HG03575 (cell line): Measurements from ENCODE around the gene CSRP3.

Source experiments
- ATAC-seq: cut with Tn5 transposase; IDR thresholded peaks from one replicate; pipeline ENCODE4 v1.9.1; 2021; ENCODE audit not compliant: unreplicated experiment, insufficient number of reproducible peaks, low FRiP score; ENCODE audit errors: extremely low read depth

Gene CSRP3

DNA sequence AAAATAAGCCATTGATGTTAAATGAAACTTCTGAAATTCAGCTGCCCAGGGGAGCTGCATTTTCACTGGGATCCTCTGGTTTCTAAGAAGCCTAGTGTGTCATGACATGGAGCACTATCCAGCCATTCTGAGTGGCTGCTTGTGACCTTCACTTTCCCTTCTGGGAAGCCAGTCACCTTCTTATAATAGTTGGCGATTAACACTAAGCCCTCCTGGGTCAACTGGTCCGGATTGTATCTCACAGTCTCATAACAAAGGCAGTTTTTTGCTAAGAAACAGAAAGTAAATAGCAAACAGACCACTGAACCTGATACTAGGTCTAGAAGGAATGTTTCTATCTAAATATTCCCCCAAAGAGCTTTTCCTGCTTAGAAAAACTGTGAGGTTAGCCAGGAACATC, 7.9 kb downstream of the CSRP3 start:
- ATAC-seq: no peak

DNA sequence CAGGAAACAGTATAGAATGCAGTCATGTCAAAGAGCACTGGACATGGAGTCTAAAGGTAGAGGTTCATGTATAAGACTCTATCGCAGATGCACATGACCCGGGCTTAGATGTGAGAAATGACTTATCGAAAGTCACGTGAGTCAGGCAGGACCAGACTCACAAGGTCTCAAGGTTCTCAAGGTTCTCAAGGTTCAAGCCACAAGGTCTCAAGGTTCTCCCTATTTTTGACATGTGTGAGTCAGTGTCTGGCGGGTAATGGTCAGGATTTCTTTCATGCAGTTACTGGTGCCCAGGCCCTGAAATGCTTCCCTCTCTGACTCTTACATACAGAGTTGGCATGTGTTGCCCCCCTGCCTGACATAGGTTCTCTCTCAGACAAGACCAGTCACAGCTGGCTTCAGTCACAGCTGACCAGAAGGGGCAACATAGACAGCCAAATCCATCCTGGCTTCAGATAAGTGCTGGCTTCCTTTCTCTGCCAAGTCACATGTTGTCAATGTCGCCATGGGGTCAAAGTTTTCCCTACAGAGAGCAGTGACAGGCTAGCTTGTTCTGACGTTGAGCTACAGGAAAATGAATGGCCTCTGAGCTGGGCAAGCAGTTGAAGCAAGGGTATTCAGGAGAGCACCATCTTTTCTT, 10.1 kb downstream of the CSRP3 start:
- ATAC-seq: no peak

GRCh38 chr11:19187833-19188258, 13.9 kb downstream of the CSRP3 start:
- no peak for ATAC-seq

DNA sequence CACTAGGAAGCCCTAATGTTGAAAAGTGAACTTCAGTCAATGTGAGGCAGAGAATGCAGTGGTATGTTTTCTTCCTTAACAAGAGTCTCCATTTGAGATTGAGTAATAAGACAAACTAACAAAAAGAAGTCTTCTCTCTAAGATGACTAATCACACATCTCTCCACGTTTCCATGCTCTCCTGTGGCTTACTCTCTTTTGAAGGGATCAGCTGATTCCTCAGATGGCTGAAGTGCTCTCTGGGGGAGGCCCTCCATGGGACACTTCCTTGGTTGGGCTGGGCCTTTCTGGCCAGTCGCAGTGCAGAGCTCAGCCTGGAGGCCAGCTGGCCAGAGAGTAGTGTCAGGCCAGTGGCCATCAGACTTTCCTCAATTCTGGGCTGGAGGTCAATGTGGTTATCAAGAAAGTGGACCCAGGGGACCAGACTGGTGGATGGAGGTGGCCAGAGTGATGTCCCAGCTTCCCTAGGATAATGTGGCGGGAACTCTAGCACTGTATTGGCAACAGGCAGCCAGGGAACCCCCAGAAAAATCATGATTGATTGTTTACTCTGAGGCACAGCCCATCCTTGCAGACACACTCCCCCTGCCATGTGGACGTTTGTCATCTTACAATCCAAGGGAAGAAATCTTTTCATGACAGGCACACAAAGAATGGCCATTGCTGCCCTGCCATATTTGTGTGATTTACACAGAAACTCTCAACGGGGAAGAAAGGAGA, 14.5 kb downstream of the CSRP3 start:
- no peak for ATAC-seq

DNA sequence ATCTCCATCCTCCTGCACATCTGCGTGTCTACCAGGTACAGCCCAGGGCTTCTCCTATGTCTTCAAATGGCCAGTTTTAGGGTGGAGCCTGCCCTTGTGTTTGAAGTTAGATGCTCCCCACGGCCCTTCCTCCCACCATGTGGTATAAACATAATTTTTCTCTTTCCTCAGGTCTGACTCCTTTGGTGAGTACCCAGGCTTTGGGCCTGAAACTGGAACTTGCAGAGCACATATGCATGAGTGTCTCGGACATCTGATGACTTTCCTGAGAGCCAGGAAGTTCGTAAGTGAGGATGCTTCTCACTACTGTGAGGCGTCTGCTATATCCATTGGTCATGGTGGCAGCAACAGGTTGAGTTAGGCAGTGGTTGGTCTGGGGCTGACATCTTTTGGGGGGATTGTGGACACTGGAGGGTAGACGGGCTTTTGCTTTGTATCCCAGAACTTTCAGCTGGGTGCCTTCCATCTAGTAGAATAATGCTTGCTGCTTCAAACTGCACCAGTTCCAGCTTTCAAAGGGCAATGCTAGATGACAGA, 16.2 kb downstream of the CSRP3 start:
- ATAC-seq: no peak

- no peak for ATAC-seq
These were observed 16.7 kb downstream of the CSRP3 start for GRCh38 chr11:19185036-19185435.

DNA sequence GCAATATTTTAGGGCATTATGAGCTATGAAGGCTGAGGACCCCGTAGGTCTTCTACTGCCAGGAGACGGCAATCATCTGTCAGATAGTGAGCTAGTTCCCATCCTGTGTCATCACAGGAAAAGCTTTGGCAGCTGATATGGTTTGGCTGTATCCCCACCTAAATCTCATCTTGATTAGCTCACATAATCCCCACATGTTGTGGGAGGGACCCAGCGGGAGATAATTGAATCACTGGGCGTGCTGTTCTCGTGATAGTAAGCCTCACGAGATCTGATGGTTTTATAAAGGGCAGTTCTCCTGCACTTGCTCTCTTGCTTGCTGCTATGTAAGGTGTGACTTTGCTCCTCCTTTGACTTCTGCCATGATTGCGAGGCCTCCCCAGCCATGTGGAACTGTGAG, 18.1 kb downstream of the CSRP3 start:
- ATAC-seq: no peak

DNA sequence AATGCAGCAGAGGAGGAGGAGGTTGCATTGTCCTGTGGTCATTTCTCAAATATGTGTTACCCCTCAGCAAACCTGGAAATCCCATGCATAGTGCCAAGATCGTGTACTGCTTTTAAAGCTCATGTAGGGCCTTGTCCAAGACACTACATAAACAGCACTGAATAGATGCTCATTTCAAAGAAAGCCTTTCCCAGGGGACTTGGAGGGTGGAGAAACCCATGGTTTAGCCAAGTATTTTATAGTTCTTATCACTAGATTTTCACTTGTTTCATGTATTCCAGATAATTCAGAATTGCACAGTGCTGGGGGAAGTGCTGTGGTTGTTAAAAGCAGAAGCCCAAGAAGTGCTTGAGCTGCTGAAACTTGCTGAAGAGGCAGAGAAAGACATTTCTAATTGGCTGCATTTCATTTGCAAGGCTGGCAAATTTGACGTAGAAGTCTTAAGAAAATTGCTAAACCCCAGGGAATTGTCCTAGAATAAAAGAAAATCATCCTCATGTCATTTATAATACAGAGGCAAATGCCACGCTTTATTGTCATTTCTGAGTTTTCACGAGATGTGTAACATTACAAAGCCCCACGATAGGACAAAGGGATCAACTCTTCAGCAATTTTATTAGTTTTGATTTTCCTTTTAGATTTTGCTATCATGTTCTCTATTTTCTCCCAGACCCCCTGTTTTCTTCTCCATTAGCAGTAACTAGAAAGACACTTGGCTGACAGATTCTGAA, 20.1 kb downstream of the CSRP3 start:
- no peak for ATAC-seq

DNA sequence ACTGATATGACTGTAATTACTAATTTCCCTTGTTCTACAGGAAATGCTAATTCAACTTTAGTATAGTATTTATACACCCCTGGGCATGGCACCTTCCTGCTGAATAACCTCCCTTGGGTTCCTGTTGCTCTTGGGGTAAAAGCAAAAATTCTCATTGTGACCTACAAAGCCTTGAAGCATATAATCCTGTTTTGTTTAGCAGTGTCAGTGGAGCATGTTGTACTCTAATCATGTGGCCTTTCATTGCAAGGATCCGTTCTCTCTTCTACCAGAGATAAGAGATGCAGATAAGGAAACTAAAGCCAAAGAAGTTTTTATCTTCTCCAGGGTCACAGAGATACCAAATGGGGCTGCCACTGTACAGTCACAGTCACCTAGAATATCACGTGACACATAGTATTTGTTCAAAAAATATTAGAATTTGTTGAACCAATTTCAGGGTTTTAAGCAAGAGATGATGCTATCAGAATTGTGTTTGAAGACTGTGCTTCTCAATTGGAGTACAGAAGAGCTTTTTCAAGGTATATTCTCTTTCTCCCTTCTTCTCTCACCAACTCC, 25.1 kb downstream of the CSRP3 start:
- ATAC-seq: no peak

DNA sequence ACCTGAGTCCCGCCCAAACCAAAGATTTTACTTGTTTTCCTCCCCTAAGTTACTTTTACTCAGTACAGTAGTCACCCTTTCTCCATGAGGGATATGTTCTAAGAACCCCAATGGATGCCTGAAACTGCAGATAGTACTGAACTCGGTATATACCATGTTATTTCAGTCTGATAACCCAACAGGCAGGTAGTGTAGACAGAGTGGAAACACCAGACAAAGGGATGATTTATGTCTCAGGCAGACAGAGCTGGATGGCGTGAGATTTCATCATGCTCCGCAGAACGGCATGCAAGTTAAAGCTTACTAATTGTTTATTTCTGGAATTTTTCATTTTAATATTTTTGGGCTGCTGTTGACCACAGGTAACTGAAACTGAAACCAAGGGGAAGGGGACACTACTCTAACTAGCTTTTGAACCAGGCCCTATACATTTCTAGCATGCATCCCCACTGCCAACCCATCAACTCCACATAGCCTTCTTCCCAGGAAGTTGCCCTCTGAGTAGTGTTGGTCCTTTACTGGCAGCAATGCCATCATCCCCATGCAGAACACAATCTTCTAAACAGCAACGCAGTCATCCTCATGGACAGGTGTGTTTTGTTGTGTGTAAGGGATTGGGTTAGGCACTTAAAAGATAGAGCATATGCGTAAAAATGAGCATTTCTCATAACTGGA, 27.7 kb downstream of the CSRP3 start:
- no peak for ATAC-seq

DNA sequence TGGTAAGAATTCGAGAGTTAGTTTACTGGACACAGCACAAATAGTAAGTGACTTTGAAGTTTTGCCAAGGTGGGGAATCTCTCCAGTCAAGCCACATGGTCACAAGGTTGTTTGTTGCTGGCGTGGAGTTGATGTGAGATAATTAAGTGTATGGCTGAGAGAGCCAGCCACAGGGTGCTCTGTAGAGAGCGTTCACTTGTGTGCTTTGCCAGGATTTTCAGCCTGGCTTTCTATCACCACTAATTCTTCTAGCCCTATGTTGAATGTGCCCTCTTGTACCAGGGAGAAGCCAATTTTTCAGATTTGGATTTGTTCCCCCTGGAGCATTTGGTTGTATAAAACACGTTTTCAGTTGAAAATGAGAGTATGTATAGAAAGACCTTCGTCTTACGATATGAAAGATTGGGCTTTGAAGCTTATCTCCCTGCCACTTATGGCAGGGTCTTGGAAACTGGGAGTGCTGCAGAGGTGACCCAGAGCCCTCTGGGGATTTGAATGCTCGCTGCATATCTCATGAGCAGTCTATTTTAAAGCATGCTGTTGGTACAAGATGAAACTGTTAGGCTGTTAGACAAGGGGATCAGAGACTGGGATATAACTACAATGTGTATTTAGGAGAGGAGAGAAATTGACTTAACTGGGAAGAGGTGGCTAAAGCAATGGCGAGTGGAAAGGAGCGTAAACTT, 28.6 kb downstream of the CSRP3 start:
- ATAC-seq: no peak

GRCh38 chr11:19168090-19168489, 33.7 kb downstream of the CSRP3 start:
- no peak for ATAC-seq

GRCh38 chr11:19164881-19165280, 36.9 kb downstream of the CSRP3 start:
- ATAC-seq: no peak

GRCh38 chr11:19164230-19164855, 37.4 kb downstream of the CSRP3 start:
- ATAC-seq: no peak

GRCh38 chr11:19163617-19164016, 38.2 kb downstream of the CSRP3 start:
- no peak for ATAC-seq

DNA sequence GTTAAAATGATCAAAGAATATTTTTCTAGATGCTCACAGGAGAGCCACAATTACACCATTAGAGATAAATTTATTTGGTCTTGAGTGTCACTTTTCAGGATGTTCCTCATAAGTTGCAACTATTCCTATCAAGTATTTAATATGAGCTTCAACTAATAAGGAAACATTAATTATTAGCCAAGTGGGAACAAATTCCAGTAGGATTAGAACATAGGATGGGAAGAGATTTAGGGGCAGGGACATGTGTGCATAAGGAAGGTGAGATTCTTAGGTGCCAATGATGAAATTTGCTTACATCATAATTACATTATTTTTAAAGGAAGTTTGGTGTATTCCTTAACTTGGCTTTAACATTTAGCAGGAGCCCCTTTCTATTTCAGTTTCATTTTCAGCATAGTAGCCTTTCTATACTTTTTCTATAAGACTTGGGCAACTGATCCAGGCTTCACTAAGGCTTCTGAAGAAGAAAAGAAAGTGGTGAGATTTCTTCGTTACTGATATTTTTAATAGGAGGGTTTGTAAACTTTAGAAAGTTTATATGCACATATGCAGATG, 38.8 kb downstream of the CSRP3 start:
- no peak for ATAC-seq

DNA sequence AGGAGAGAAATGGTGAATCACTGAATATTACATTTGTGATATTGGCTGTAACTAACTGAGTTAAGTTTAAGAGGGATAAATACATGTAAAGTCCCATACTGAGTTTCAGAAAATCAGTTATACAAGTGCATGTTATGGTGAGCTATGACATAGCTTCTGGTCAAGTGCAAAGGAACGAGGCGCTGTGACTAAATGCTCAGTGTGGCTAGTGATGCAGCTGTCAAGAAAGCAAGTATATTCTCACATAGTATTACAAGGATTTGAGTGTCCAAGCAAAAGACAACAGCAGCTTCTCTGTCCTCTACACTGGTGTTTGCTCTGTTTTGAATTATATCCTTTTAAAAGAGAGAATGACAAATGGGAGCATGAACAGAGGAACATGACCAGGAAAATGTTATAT, 40.1 kb downstream of the CSRP3 start:
- ATAC-seq: no peak

GRCh38 chr11:19160847-19161246, 40.9 kb downstream of the CSRP3 start:
- no peak for ATAC-seq
